HG02763 (cell line): Measurements from ENCODE around the gene HERC2.
"Not testable (repeated sequence)": the region's sequence is repeated elsewhere in the genome, so short reads cannot be mapped to it uniquely, and the experiment has no call there.

ENCODE experiments used
- ATAC-seq: cut with Tn5 transposase; IDR thresholded peaks from one replicate; pipeline ENCODE4 v1.9.1; 2021; ENCODE audit warnings: mild to moderate bottlenecking, moderate library complexity; ENCODE audit not compliant: unreplicated experiment

The HERC2 gene

GRCh38 chr15:28182216-28182615 is 139.8 kb downstream of the HERC2 start:
- ATAC-seq: no peak

GRCh38 chr15:28181366-28181765 is 140.6 kb downstream of the HERC2 start:
- no peak for ATAC-seq

- no peak for ATAC-seq
Observed at GRCh38 chr15:28179270-28179669, 142.7 kb downstream of the HERC2 start.

DNA sequence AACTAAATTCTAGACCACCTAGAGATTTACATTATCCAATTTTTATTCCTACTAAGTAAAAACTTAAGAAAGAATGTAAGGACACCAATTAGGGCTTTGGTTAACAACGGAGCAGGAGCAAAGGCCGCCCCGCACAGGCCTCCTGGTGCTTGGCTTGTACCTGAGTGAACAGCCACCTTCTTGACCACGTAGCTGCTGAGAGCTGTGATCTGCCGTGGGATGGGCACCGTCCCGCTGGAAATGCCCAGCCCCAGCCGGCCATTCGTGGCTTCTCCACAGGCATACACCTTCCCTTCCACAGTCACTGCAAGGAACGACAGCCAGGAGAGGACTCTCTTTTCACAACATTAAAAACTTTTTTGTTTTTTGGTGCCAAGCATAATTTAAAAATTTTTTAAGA is 143.3 kb downstream of the HERC2 start:
- ATAC-seq: no peak

DNA sequence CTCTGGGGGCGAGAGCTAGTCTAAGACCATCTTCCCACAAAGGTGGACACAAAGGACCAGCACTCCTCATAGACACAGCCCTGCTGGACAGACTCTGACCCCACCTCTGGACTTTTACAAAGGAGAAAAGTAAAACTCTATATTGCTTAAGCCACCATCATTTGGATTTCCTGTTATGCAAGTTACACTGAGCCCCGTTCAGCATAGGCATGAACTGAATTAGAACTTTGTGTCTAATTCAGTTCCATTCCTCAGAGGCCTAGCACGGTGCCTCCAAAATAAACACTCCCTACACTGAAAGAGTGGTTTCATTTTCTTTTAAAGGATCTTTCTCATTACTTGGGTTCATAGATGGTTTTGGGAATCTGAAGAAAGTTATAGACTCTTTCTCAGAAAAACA is 143.7 kb downstream of the HERC2 start:
- ATAC-seq: no peak

DNA sequence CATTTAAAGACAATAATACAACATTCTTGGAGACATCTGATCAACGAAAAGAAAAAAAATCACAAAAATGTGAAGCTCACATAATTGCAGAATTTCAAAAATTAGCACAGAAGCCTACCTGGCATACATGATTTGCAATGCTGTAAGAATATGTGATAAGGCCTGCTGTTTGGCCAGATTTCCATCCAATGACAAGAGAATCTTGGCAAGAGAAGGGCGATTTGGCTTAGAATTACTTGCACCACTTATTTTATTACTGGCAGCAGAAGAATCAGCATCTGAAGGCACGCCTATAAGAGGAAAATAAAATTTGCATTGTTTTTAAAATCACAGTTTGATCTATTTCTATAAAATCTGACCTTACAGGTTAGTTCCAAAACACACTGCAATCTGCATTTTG is 152.6 kb downstream of the HERC2 start:
- no peak for ATAC-seq

DNA sequence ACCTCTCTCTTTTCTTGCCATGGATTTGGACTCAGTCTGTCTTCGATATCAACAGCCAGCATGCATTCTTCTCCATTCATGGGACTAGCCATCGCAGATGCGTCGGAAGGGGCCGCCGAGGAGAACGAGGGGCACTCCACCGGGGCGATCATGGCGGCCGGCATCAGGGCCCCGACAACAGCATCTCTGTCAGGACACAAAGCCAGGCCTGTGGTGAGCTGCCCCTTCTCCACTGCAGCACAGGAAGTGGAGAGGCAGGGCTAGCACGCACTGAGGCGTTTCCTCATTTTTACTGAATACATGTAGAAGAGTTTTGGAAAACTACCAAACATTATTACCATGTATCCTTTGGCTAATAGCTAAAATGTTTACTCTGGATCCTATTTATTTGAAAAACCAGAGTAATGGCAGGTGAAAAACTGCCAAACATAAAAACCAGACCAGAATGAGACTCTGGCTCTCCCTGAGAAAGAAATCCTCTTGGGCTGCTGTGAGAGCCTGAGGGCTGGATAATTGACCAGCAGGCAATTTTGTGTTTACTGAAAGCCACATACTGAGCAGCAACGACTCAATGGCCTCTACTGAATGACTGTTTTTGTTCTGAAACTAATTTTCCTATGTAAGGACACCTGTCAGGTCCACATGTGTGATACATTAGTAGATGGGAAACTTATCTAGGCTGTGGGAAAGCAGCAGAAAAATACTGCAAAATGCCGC is 153.4 kb downstream of the HERC2 start:
- not testable (repeated sequence) for ATAC-seq

DNA sequence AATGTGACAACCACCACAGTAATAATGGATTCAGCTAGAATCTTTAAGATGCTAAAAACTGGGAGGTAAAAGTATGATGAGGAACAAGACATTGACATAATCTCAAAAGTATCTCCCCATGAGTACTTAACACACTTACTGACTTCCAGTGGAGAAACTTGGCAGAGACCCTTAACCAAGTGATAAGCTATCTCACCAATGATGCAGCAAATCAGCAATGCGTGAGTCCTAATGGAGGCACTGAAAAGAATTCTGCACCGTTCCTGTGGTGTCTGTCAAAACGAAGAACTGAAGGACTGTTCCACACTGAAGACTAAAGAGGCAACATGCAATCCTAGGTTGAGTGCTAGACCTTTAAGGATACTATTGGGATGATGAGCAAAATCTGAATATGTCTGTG is 154.9 kb downstream of the HERC2 start:
- no peak for ATAC-seq

- no peak for ATAC-seq
Observed at GRCh38 chr15:28165791-28166190, 156.2 kb downstream of the HERC2 start.

- ATAC-seq: no peak
Observed at GRCh38 chr15:28164876-28165275, 157.1 kb downstream of the HERC2 start.

GRCh38 chr15:28154283-28154682 is 167.7 kb downstream of the HERC2 start:
- no peak for ATAC-seq

- ATAC-seq: no peak
Observed at GRCh38 chr15:28153492-28154119, 168.4 kb downstream of the HERC2 start.

DNA sequence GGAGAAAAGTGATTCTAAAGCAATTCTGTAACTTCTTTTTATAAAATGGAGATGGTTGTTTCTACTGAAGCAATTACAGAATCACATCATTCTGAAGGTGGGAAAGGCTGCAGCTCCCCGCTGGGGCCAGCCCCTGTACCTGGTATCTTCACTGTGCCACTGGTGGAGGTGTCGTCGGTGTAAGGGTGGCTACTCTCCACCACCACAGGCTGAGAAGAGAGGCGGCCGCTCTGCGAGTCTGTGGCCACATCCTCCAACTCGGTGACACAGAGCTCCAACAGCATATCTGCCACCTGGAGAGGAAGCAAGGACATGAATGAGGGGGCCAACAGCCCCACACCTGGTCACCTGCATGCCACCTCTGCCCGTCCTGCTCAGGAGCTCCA is 169.4 kb downstream of the HERC2 start:
- not testable (repeated sequence) for ATAC-seq

- ATAC-seq: not testable (repeated sequence)
Observed at GRCh38 chr15:28151864-28152537, 170.0 kb downstream of the HERC2 start.

DNA sequence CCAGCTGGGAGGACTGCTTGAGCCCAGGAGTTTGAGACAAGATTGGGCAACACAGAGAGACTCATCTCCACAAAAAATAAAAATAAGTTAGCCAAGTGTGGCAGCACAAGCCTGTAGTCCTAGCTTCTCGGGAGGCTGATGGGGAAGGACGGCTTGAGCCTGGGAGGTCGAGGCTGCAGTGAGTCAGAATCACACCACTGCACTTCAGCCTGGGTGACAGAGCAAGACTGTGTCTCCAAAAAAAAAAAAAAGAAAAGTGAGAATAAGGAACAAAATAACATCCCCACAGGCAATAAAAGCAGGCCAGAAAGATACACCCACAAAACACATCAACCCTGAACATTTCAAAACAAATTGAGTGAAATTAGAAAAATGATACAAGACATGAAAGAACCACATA is 174.2 kb downstream of the HERC2 start:
- ATAC-seq: no peak

DNA sequence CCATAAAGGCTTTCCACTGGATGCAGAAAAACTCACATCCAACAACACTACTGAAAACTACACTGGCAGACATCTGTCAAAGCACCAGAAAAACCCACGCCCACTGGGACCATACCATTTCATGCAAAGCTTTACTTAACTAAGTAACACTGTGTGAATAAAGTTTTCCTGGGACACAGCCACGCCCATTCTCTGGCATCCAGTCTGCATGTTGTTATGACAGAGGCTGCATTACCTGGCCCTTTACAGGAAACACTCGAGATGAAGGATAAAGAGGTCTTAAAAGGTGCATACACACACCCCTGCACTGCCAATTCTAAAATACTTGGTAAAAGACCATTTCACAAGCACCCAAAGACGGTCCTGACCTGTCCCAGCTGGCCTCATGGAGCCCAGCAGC is 176.6 kb downstream of the HERC2 start:
- ATAC-seq: not testable (repeated sequence)

- ATAC-seq: no peak
Observed at GRCh38 chr15:28140062-28140461, 181.9 kb downstream of the HERC2 start.

GRCh38 chr15:28137408-28138039 is 184.5 kb downstream of the HERC2 start:
- ATAC-seq: not testable (repeated sequence)

DNA sequence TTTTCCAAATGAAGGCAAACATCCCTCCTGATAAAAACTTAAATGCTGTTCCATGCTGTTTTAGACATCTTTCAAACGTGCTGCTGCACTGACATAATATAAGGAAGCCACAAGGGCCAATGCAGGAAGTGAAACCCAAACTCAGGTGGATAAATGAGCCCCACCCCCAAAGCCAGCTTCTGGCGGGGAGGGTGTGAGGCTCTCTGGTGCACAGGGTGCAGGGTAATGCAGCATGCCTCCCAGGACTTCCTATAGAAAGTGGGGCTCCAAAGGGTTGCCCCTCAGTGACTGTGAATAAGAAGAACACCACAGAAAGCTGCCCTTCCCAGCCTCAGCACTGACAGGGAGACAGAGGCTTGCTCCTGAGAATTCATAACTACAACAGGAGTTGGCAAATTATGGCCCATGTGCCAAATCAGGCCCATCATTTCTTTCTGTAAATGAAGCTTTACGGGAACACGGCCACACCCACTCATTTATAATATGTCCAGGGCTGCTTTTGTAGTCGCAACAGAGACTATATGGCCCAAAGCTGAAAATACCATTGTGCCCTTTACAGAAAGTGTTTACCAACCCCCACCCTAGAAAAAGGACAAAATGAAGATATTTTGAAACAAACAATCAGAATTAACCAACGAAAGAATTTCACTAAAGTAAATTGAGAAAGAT is 185.6 kb downstream of the HERC2 start:
- ATAC-seq: peak; percentile 97

- no peak for ATAC-seq
Observed at GRCh38 chr15:28133281-28133680, 188.7 kb downstream of the HERC2 start.
